Stimulated activated CD4-positive, alpha-beta T cell treated with anti-CD3 and anti-CD28 coated beads, Interleukin-12 subunit alpha, Interleukin-12 subunit beta, amount 100 ng/mL, for 4 hours (primary cell): Measurements from ENCODE around the gene SULT1A1.
"Not testable (repeated sequence)": the region's sequence is repeated elsewhere in the genome, so short reads cannot be mapped to it uniquely, and the experiment has no call there.

Source experiments
- DNase-seq: peaks from one replicate; pipeline ENCODE4 v3.0.0-alpha.2; 2020

Gene SULT1A1

DNA sequence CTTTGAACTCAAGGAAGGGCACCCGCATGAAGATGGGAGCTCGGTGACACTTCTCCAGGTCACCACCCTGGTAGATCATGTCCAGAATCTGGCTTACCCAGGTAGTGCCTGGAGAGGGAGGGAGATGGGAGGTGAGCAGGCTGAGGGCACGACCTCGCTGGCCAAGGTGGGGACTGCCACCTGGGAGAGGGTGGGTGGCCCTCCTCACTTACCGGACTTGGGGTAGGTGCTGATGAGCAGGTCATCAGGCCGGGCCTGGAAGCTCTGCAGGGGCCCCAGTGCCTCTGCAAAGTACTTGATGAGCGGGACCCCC, 1.4 kb downstream of the SULT1A1 start:
- not testable (repeated sequence) for DNase-seq

DNA sequence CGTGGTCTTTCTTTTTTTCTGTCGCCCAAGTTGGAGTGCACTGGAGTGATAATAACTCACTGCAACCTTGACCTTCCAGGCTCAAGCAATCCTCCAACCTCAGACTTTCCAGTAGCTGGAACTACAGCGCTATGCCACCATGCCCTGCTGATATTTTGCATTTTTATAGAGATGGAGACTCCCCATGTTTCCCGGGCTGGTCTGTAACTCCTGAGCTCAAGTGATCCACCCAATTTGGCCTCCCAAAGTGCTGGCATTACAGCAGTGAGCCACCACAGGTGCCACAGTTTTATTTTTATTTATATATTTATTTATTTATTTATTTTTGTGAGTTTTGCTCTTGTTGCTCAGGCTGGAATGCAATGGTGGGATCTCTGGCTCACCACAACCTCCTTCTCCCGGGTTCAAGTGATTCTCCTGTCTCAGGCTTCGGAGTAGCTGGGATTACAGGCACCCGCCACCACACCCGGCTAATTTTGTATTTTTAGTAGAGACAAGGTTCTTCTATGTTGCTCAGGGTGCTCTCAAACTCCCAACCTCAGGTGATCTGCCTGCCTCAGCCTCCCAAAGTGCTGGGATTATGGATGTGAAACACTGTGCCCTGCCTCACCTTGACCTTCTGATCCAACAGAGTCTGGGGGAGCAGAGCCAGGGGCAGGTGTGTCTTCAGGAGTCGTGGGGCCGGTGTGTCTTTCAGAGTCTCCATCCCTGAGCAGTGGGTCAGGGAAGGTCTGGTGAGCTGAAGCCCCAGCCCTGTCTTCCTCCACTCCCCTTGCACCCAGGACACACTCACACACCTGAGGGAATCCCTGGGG, 2.0 kb downstream of the SULT1A1 start:
- DNase-seq, result not testable (repeated sequence)

- no peak for DNase-seq
Observed at GRCh38 chr16:28607116-28607623, 2.7 kb downstream of the SULT1A1 start.

DNA sequence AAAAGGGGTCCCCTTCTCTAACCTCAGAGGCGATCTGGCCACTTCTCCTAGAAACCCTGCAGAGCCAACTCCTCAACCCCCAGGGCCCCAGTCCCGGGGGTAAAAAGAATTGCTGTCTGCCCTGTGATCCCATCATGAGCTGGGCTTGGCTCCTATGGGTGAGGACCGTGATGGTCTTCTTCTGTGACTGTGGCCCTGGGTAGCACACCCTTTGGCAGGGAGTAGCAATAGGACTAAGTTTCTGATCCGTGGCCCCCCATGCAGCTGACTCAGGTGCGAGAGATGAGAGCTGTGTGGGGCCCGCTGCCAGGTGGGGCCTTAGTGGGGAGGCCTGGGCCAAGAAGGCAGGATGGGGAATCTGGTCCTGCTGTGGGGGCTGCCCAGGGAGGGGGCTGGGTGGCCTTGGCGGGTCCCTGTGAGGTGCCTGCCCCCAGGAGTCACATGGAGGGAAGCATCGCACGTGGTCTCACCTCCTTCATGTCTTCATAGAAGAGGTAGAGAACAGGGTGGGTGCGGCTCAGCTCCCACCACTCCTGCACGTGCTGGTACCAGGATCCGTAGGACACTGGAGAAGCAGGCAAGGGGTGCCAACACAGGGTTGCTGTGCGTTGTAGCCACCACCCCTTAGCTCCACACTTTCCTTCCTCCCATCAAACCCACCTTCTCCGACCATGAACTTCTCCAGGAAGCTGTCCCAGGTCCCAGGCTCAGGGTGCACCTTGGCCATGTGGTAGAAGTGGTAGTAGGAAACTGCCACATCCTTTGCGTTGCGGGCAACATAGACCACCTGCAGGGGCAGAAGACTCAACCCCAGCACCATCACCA, 3.3 kb downstream of the SULT1A1 start:
- DNase-seq, result no peak

- no peak for DNase-seq
Observed at GRCh38 chr16:28604186-28604565, 5.7 kb downstream of the SULT1A1 start.

DNA sequence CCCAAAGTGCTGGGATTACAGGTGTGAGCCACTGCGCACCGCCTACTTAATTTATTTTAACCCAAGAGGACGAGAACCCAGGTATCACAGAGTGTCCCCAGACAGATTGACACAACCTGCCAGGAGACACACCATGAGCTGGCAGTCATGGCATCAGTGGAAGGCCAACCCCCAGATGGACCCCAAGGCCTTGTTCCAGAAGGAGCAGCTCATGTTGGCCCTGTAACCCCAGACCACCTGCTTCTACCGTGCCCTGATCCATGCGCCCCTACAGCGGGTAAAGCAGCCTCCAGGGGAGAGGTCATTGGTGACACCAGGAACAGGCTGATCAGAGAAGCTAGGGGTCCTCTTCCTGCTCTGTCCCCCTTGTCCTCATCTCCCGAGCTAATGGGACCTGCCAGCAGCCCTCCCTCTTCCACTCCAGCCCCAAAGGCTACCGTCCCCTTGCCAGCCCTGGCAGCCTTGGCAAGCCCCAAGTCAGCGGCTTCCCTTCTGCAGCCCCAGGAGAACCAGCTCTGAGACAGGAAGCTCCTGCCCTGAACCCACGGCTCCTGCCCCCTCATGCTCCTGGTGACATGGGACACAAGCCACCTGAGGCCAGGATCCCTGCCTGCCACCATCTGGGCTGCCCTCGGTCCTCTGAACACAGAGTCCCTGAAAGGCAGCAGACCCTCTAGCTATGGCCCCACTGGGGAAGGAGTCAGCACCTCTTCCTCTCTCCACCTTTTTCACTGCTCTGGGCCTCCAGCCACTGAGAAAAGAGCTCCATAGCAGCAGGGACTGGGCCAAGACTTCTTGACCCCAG, 6.3 kb downstream of the SULT1A1 start:
- no peak for DNase-seq

DNA sequence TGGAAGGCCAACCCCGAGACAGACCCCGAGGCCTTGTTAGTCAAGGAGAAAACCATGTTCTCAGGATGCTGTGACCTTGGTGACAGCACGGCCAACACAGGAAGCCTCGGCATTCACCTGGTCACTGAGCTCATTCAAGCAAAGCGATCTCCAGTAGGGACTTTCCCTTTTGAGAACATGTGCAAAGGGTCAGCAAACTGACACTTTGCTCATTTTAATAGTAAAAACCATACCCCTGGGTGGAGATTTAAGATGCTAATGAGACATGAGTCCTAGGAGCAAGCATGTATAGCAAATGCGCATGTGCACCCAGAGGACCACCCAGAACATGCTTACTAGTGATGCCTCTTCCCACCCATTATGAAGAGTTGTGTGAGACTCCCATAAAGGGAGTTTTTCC, 7.3 kb downstream of the SULT1A1 start:
- DNase-seq, result no peak

DNA sequence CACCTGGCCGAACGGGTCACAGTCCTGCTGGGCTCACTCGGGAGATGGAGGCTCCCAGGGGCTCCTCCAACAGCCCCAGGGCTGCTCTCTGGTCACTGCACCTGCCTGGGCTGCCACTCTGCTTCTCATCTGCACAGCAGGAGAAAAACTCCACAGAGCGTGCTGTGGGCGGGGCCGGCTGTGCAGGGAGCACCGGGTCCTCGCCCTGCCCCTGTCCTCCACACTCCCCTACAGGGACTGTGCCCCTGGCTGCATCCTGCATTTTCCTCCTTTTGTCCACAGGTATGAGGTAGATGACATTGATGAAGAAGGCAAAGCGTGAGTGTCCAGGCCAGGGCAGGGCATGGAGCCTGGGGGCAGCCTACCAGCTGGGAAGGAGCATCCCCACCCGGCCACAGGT, 7.8 kb downstream of the SULT1A1 start:
- not testable (repeated sequence) for DNase-seq

GRCh38 chr16:28601589-28601988, 8.3 kb downstream of the SULT1A1 start:
- not testable (repeated sequence) for DNase-seq

DNA sequence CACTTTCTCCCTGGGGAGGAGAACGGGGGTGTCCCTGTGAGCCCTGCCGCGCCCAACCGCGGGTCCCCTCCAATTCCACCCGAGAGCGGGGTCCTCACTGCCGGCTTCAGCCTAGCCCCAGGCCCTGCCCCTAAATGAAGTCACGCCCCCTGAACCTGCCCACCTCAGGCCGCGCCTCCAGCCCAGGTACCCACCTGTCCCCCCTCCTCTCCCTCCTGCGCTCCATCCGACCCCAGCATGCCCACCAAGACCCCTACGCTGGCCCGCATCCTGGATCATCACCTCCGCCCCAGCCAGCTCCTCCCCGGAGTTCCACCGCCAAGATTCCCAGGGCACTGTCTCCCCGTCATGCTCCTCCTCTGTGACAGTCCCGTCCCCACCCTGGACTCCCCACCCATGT, 8.9 kb downstream of the SULT1A1 start:
- not testable (repeated sequence) for DNase-seq

DNA sequence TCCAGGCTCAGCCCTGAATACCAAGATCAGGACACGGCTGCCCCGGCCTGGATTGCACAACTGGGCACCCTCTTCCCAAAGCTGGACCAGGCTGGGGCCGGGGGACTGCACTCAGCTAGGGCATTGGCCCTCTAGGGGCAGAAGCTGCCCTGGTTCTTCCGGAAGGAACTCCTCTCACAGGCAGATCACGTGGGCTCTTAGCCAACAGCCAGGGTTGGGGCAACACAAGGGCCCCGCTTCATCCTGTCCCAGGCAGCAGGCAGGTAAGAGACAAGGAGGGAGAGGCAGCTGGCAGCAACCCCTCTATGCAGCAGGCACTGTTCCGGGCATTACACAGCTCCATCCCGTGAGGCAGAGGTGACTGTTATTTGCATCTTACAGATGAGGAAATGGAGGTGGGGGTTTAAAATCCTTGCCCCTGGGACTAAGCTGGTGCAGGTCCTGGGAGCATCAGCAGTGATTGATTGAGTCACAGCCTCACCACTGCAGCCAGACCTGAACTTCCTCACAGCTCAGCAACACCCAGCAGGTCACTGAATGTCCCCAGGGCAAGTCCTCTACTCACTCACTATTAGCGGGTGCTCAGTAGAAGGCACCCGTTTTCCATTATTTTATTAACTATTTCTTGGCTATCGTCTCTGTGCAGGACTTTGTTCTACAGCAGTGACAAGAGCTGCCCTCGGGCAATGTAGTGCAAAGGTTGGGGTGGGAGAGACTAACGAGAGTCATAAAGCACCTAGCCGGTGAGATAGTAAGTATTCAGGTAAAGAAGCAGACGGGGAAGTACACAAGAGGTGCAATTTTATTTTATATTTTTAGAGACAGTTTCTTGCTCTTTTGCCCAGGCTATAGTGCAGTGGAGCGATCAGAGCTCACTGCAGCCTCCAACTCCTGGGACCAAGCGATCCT, 10.2 kb downstream of the SULT1A1 start:
- DNase-seq, result not testable (repeated sequence)

DNA sequence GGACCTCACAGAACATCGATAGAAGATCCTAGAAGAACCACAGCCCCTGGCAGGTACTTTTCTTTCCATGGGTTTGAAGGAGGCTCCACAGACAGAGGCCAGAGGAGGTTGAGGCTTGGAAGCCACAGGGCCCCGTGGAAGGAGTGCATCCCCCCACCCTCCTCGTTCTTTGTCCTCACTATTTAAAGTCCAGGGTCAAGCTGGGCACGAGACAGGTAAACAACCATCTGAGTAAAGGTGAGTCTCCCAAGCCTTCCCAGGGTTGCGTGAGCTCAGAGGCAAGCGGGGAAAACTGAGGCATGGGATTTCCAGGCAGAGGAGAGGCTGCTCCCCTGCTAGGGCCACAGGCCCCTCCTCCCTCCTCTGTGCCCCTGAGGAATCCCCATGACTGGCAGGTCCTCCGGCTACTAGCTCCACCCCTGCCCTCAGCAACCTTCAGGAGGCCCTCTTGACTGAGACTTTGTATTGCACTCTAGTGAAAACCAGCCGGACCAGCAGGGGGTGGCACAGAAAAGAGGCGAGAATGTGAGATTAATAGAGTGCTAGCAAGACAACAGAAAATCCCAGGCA, 12.1 kb downstream of the SULT1A1 start:
- no peak for DNase-seq

GRCh38 chr16:28596840-28597691, 12.8 kb downstream of the SULT1A1 start, which contains the start of gene SULT1A2:
Gene SULT1A2, minus strand, starts transcription at chr16:28597050. Its CDS starts 1,120 bp downstream, at chr16:28595930.
- no peak for DNase-seq

DNA sequence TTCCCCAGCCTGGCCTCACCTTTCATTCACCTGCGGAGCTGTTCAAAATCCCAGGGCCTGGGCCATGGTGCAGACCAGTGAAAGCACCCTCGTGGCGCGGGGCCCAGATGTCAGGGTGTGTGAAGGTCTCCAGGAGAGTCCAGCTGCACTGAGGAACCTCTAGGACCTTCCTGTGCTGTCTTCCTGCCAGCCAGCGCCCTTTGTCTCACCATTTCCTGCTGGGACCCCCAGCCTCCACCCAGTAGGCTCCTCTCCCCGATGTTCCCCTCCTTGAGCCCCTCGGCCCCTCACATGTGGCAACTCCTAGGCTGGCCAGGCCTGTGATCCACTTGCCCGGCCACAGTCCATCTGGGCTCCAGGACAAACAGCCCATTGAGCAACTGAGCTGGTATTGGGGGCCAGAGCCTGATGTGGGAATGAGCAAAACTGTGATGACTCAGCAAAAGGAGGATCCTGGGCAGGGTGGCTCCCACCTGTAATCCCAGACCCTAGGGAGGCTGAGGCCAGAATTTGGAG, 13.7 kb downstream of the SULT1A1 start:
- DNase-seq, result no peak

DNA sequence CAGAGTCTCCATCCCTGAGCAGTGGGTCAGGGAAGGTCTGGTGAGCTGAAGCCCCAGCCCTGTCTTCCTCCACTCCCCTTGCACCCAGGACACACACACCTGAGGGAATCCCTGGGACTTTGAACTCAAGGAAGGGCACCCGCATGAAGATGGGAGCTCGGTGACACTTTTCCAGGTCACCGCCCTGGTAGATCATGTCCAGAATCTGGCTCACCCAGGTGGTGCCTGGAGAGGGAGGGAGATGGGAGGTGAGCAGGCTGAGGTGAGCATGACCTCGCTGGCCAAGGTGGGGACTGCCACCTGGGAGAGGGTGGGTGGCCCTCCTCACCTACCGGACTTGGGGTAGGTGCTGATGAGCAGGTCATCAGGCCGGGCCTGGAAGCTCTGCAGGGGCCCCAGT, 14.4 kb downstream of the SULT1A1 start:
- DNase-seq, result not testable (repeated sequence)

GRCh38 chr16:28592979-28593553, 16.8 kb downstream of the SULT1A1 start:
- no peak for DNase-seq

DNA sequence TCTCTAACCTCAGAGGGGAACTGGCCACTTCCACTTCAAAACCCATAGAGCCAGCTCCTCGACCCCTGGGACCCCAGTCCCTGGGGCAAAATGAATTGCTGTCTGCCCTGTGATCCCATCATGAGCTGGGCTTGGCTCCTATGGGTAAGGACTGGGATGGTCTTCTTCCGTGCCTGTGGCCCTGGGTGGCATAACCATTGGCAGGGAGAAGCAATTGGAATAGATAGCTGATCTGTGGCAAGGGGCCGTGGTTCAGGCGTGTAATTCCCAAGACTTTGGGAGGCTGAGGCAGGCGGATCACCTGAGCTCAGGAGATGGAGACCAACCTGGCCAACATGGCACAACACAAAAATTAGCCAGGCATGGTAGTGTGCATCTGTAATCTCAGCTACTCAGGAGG, 17.3 kb downstream of the SULT1A1 start:
- no peak for DNase-seq

DNA sequence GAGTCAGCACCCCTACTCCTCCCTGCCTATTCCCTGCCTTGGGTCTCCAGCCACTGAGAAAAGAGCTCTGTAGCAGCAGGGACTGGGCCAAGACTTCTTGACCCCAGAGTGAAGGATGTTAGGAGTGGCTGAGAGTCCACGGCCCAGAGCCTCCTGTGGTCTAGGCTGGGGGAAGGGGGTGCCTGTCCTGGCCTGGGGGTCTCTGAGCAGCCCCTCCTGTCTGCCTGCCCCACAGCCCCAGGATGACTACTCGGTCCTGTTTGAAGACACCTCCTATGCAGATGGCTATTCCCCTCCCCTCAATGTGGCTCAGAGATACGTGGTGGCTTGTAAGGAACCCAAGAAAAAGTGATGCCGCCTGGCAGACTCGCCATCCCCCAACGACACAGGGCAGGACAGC, 18.5 kb downstream of the SULT1A1 start:
- DNase-seq, result no peak

- no peak for DNase-seq
Observed at GRCh38 chr16:28590384-28591340, 19.2 kb downstream of the SULT1A1 start.
